ENCODE measurements around the gene SORCS2.

The SORCS2 gene

DNA sequence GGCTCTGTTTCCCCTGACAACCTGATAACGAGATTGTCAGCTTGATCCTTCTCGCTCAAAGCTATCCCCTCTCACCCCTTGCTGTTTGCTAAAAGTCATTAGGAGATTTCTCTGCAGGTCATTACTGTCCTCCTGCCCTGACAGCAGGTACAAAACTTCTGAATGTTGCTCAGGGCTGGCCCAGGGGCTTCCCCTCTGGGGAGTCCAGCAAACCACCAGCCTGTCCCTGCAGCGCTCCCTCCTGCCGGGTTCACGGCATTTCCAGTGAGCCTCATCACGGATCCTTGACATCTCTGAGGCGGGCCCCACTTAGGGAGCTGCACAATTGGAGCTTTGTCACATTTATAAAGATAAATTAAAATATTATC is 5.2 kb upstream of the SORCS2 start:
- no peak for DNase-seq

DNA sequence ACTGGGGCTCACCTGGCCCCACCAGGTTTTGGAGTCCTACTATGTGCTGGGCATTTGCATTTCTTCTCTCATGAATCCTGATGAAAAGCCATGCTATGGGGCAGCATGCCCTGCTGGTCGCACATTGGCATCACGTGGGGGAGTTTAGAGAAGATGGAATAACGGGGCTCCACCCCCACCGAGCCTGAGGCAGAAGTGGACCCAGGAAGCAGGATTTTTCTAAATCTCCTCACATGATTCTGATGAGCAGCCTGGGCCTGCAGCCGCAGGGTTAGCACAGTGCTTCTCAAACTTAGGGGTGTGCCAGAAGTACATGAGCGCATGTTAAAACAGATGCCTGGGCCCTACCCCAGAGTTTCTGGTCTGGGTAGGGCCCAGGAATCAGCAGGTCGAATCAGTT is 4.6 kb upstream of the SORCS2 start:
- DNase-seq: no peak

DNA sequence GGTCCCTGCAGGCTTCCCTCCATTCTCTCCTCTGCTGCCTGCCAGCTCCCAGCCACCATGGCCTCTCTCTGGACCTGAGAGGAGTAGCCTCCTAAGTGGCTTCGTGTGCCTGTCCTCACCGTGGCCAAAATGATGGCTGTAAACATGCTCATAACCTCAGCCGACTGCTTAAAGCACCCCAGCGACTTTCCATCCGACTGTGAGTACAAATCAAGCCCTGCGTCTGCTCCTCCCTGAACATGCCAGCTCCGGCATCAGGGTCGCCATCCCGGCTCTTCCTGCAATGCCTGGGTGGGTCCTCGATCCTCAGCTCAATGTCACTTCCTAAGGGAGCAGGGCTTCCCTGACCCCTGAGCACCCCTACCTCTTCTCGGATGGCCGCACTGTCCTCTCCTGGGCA is 3.3 kb upstream of the SORCS2 start:
- DNase-seq: no peak

DNA sequence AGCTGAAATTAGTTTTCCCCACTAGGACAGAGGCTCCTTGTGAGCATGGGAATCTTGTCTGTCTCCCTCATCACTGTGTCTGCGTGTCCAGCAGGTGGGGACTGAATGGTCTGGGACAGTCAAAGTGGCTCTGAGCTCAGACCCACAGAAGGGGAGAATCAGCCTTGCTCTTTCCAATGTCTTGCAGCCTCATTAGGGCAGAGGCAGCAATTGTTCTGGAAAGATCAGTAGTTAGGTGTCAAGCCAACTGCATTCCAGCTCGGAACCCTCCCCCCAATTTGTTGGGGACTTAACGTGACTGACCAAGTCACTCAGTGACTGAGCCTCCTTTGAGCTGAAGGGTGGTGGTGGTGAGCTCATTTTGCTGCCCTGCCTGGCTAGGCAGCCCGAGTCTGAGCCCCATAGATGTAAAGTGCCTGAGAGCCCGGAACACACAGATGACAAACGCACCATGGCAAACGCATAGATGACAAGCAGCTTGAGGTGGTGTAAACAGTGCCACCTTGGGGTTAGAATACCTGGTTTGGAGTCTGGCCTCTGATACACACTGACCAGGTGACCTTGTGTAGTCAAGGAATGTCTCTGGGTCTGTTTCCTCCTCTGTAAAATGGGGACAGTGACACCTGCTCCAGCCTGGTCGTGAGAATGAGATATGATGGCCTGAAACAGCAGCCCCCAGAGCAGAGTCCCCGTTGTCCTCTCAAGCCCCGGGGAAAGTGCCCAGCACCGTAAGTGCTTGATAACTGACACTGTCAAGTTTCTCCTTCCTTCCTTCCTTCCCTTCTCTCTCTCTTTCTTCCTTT is 2.7 kb upstream of the SORCS2 start:
- DNase-seq: no peak

DNA sequence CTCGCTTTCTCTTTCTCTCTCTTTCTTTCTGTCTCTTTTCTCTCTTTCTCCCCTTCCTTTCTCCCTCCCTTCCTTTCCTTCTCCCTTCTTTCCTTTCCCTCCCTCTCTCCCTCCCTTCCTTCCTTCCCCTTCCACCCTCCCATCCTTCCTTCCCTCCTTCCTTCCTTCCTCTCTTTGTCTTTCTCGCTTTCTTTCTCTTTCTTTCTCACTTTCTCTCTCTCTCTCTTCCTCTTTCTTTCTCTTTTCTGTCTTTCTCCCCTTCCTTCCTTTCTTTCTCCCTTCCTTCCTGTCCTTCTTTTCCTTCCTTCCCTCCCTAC is 2.1 kb upstream of the SORCS2 start:
- DNase-seq: no peak

DNA sequence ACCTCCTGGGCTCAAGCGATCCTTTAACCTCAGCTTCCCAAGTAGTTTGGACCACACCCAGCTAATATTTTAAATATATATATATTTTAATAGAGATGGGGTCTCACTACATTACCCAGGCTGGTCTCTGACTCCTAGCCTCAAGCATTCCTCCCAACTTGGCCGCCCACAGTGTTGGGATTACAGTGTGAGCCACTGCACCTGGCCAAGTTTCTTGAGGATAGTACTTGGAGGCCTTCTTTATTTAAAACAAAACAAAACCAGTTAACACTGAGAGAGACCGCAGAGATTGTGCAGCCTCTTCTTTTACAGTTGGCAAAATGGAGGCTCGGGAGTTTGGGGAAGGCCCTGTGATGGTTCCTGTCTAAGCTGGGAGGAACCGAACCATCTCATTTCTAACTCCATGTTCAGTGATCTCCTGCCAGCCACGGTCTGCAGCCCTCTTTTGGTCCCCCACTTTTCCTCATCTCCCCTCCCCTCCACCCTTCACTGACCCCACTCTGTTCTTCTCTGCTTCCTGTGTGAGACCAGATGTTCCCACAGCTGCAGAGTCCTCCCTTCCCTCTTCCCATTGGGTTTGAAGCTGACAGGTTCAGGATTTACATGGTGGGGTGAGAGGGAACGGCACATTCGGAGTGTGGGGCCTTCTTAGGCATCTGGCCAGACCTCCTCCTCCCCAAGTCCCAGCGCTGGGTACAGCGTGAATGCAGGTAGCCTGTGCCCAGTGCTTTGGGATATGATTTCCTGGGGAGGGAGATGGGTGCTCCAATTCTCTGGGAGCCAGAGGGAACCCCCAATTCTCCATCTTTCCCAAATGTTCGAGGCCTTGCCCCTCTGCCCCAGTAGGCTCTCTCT is 1.4 kb upstream of the SORCS2 start:
- no peak for DNase-seq

DNA sequence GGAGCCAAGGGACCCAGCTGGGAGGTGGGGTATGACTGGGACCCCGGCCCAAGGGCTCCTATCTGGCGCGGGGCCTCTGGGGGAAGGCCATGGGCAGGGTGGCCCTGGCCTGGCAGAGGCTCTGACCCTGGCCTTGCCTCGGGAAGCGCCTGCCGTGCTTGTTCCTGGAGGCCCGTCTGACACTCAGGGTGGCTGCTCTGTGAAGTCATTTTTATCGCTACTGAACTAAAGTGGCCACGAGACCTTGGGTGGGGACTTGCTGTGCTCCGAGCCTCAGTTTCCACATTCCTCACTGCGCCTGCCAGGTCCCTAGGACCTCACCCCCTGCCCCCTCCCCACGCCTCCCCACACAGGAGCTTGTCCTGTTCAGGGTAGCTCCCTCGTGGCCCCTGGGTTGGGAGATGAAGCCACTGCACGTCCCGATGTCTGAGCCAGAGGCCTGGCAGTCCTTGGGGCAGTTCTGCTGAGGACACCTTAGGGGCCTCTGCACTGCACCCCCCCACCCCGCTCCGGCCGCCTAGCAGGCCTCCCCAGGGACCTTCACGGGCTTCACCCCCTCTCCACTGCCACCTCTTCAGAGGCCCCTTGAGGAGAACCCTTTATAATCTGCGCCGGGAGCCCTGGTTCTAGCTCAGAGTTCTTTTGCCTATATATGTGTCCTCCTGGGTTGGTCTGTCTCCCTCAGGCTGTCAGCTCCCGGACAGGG is 639 bp upstream of the SORCS2 start:
- DNase-seq: no peak

DNA sequence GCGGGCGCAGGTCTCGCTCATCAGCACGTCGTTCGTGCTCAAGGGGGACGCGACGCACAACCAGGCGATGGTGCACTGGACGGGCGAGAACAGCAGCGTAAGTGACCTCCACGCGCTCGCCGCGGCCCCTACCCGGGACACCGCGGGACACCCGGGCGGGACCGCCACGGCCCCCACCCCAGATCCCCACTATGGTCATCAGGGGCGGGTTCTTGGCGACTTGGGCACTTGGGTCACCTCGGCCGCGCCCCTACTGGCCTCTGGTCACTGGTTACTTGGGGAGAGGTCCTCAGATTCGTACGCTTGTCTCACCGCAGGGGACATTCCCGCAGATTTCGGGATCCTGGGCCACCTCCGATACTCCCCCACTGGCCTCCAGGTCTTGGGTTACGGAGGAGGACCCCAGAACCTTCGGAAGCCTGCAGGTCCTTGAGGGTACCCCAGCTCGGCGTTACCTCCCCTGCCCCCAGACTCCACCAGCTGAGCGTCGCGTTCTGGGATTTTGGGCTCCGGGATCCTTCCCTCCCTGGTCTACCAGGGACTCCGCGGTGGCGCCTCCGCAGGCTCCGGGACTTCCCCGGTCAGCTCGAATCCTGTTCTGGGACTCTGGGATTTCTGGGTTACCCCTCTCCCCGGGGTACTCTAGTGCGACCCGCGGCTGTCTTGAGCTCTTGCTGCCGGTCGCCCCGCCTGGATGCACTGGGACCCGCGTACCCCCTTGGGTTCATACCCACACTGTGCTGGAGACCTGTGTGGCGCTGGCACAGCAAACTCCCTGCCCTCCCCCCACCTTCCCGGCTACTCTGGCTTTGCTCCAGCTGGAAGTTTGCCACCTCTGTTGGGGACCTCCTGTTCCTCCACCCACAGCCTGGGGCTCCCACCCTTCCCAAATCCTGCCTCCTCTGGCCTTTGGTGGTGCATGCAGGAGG is 956 bp downstream of the SORCS2 start:
- DNase-seq: no peak

DNA sequence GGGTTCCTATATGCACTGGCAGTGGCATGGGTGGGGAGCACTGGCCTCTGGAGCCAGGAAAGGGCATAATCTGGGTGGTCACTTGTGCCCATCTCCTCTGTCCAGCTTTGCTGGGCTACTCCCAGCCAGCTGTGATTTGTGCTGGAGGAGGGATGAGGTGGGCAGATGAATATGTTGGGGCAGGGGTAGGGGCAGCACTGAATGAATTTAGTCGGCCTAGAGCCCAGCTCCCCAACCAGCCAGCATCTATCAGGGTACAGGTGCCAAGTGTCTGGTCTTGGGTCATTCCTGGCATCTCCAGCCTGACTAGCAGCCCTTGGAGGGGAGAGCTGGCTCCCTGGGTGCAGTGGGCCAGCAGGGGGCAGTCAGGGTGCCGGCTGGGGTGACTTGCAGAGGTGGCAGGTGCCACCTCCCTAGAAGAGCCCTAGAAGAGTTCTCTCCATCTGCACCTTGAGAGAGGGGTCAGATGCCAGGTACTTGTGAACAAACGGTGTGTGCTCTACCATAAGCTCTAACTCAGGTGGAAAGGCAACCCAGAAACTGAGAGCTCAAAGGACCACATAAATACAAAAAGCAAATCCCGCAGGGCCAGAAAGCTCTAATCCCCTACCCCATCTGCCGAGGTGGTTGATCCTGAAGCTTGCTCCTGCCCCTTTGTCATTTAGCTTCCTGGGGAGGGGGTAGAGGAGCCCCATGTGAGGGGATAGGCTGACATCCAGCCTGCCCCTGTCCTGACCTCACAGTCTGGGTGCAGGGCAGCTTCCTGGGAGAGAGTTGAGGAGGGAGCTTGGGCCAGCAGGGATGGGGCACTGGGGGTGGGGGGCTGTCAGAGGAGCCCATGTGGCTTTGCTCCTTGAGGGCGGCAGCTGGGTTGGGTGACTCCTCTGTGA is 2.2 kb downstream of the SORCS2 start:
- DNase-seq: no peak

DNA sequence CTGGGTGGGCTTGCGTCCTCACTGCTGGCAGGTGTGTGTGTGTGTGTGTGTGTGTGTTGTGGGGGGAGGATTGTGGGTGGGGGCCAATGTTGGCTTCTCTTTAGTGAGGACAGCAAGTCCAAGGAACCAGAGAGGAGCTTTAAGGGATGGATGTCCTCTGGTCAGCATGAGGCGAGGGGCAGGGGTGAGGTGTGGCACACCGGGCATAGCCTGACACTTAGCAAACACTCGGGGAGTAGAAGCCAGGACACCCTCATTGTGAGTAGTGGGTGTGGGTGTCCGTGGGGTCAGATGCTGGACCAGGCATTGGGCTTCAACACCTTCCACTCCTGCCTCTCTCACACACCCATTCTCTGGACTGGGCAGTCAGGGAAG is 2.8 kb downstream of the SORCS2 start:
- DNase-seq: no peak

DNA sequence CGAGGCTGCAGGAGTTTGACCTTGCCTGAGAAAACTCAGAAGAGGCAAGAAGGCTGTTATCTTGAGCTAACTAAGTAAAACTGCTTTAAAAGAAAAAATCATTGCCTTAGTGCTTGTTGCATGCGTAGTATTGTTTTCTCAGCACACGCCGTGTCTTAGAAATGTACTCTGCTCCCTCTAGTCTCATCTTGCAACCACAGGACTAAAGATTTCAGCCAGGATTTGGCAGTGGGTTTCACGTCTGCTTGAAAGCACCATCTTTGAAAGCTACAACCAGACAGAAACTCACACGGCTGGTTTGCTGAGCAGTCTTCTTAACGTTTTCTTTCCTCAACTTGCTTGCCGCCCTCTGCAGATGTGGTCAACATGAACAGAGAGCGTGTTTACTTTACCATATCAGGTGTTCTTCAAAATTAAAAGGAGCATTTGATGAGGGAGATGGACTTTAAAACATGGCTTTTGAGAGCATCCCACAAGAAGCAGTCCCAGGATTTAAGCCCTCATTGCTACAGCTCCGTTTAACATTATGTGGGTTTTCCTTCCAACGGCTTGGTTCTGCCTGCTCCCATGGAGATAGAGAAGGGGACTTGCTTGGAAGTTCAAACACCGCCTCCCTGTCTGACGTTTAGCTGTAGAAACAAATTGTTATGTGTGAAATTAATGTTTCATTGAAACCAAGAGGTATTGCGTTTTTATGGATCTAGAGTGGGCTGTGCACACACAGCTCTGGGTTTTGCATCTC is 3.4 kb downstream of the SORCS2 start:
- no peak for DNase-seq

DNA sequence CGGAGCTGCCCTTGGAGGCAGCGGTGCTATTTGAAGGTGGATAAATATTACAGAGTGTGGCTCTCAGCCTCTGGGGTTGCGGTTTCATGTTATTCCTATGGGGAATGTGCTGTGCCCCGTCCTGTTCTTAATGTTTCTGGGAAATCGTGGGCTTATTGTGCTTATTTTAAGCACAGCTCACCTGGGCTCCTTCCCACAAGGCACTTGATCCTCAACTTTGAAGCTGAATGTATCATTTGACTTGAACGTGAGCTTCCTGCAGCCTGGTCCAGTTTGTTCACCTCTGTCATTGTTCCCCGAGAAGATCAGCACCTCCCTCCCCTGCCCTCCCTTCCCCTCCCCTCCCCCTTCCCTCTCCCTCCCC is 3.9 kb downstream of the SORCS2 start:
- no peak for DNase-seq

DNA sequence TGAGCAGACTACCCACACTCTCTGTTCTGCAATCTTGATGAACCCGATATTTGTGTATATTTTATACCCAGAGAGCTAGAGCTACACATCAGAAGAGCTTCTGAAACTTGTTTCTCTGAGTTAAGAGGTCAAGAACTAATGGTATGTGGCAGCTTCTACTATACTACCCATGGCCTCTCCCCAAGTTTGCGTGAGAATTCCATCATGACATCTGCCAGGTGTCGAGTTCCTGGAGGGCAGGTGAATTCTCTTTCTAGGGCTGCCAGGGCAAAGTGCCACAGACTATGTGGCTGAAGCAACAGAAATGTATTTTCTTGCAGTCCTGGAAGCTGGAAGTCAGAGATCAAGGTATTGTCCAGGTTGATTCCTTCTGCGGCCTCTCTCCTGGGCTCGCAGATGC is 4.4 kb downstream of the SORCS2 start:
- no peak for DNase-seq

DNA sequence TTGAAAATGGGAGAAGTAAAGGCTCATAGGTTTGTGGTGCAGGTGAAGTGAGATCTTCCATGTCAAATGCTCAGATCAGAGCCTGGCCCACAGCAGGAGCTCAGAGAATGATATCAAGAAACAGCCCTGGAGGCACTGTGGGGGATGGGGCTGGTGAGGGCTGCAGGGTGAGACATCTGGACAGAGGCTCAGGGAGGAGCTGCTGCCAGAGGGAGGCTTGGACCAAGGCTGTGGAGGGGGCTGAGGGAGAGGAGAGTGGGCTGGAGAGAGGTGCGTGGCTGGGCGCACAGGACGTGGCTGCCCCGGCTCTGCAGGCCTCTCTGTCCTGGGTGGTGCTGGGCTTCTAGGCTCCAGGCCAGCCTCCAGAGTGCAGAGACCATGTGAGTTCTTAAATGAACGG is 5.6 kb downstream of the SORCS2 start:
- no peak for DNase-seq

DNA sequence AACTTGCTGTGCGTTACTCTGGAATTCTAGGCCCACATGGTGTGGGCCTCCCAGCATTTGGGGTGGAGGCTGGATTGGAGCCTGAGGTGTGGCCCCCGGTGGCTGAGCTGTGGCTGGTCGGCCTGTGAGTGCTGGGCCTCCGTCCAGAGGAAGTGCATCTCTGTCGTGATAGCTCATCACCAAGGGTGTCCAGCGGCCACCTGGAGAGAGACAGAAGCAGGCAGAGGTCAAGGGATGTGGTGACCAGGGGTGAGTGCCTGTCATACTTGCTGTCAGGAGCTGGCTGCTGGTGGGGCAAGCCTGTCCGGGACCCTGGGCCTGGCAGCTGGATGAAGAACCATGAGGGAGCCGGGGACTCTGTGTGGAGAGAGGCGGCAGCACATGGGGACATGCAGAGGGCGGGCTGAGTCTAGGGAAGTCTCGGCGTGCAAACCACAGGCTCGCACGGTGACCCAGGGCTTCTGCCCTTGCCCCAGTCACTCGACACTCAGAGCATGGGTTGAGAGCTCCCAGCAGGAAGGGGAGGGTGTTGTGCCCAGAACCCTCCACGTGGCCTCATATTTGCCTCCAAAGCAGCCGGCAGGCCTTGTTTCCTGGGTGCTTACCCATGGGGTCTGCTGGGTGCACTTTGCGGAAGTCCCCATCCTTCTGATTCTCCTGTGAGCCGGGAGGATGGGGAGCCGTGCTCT is 6.2 kb downstream of the SORCS2 start:
- no peak for DNase-seq

DNA sequence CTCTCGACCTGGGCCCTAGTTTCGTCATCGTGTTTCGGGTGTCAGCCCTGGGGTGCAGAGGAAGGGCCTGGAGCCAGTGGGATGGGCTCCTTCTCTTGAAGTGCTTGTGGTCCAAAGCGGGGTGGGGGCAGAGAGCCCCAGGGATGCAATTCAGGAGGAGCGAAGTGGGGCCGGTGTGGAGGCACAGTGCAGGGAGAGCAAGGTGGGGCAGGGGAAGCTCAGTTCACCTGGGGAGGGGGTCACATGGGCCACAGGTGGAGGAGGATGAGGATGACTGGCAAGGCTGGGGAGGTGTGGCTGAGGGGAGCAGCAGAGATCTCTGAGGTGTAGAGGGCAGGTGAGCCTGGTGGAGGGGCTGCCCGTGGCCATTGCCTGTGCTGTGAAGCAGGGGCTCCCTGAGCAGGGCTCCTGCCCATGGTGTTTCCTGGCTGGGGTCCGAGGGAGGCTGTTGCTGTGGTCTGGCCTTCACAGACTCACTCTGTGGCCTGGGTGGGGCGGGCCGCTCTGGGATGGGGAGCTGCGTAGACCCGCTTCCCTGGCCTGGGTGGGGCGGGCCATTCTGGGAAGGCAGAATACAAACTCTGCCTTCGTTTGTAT is 6.9 kb downstream of the SORCS2 start:
- DNase-seq: no peak

DNA sequence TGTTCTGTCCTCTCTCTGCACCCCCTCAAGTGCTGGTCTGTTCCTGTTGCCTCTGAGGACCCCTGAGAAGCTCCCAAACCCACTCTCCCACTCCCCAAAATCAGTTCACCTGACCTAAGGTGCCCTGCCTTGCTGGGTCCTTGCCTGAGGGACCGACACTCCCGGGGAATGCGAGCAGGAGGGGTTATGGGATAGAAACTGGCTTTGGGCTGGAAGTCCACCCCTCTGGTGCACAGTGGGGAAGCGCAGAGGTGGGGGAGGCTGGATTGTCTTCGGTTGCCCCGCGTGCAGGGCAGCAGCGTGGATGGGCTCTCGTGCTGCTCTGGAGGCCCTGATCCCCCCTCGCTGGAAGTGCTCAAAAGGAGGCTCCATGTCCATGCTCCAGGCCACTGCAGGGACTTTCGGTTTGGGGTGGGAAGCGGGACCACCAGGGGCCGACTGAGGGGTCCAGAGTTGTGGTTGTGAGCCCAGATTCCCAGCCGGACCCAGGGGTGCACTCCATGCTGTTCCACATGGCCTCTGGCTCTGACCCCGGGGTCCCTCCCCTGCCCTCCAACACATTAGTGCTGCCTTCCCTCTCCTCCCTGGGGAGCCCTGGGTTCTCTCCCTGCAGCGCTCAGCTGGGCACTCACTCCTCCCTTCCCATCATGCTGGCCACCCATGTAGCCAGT is 7.6 kb downstream of the SORCS2 start:
- no peak for DNase-seq

DNA sequence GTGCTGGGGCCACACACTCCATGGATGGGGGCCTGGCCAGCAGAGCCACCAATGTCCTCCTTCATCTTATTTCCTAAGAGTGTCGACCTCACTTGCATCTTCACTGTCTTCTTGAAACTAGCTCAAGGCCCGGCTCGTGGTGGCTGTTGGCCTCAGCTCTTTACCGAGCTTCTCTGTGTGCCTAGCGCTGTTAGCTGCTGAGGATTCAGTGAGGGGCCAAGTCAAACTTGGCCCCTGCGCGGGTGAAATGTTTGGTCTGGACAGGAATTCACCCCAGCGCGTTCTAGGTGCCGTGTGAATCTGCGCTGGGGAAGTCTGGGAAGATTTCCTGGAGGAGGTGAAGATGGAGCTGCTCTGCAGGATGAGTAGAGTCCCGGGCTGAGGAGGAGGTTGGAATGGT is 8.5 kb downstream of the SORCS2 start:
- DNase-seq: no peak
